Measurements from ENCODE around the gene NAT8.

DNA sequence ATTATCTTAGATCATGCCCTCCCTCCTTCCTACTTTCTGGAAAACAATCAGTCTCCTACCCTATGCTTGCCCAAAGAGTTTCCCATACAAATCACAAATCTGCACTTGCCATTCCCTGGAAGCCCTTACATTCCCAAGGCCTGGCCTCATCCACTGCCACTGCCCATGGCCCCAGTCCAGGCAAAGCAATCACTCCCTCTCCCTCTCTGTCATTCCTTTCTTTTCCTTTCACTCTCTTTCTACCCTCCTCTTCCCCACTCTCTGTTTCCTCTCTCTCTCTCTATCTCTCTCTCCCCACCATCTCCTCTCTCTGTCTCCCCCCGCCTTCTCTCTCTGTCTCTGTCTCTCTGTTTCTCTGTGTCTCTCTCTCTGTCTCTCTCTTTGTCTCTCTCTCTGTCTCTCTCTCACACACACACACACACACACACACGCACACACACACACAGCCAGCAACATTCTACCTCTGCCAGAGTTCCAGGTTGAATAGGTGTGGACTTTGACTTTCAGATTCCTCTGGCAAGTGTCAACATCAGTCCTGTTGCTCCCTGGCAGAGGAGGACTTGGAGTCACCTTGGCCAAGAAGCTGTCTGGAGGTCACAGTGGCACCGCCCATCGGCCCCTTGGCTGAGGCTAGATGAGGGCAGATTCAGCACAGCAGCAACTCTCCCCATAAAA lies 43.7 kb upstream of the NAT8 start:
- TF ChIP-seq, protein P1, sequence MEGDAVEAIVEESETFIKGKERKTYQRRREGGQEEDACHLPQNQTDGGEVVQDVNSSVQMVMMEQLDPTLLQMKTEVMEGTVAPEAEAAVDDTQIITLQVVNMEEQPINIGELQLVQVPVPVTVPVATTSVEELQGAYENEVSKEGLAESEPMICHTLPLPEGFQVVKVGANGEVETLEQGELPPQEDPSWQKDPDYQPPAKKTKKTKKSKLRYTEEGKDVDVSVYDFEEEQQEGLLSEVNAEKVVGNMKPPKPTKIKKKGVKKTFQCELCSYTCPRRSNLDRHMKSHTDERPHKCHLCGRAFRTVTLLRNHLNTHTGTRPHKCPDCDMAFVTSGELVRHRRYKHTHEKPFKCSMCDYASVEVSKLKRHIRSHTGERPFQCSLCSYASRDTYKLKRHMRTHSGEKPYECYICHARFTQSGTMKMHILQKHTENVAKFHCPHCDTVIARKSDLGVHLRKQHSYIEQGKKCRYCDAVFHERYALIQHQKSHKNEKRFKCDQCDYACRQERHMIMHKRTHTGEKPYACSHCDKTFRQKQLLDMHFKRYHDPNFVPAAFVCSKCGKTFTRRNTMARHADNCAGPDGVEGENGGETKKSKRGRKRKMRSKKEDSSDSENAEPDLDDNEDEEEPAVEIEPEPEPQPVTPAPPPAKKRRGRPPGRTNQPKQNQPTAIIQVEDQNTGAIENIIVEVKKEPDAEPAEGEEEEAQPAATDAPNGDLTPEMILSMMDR (IDR thresholded peaks at IDR 0.05): no peak
- TF ChIP-seq EP300 (IDR thresholded peaks at IDR 0.05): no peak

All from tibial nerve (tissue), 4 donors.